ENCODE measurements around the gene KIF22.
A peak's percentile ranks its signal among the peaks of the same experiment; 100 is the strongest.

Gene KIF22

GRCh38 chr16:29844575-29845331 is 54.2 kb downstream of the KIF22 start:
- H3K4me3 ChIP-seq (replicated peaks; ENCODE audit: low read depth, low read length): no peak overlapping the region
- TF ChIP-seq, protein P1, sequence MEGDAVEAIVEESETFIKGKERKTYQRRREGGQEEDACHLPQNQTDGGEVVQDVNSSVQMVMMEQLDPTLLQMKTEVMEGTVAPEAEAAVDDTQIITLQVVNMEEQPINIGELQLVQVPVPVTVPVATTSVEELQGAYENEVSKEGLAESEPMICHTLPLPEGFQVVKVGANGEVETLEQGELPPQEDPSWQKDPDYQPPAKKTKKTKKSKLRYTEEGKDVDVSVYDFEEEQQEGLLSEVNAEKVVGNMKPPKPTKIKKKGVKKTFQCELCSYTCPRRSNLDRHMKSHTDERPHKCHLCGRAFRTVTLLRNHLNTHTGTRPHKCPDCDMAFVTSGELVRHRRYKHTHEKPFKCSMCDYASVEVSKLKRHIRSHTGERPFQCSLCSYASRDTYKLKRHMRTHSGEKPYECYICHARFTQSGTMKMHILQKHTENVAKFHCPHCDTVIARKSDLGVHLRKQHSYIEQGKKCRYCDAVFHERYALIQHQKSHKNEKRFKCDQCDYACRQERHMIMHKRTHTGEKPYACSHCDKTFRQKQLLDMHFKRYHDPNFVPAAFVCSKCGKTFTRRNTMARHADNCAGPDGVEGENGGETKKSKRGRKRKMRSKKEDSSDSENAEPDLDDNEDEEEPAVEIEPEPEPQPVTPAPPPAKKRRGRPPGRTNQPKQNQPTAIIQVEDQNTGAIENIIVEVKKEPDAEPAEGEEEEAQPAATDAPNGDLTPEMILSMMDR (IDR thresholded peaks at IDR 0.05; ENCODE audit: insufficient read depth, low read length, poor library complexity, severe bottlenecking): no peak
- no peaks in the 10 kb centered on the region for H3K27me3 ChIP-seq (replicated peaks; ENCODE audit: control insufficient read depth, insufficient read depth, low read length)
- no peak for DNase-seq (ENCODE audit: extremely low read depth, insufficient read length)
- peaks cover 31% of the 10 kb centered on the region for H3K36me3 ChIP-seq (ENCODE audit: control insufficient read depth, insufficient read depth, low read length)

DNA sequence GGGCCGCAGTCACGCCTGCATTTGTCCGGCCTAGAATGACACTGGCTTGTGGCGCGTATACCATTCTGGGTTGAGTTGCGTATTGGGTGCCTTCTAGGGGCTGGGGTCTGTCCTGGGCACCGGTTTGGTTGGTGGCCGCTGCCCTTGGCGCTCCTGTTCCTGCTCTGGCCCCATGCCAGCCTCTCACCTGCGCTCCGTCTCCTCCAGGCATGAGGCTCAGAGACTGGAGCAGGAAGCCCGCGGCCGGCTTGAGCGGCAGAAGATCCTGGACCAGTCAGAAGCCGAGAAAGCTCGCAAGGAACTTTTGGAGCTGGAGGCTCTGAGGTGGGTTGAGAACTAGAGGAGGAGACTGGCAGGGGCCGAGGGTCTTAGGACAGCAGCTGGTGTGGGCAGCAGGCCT is 55.1 kb downstream of the KIF22 start:
- TF ChIP-seq, protein P1 (IDR thresholded peaks at IDR 0.05; ENCODE audit: insufficient read depth, low read length, poor library complexity, severe bottlenecking): no peak
- no peak for DNase-seq (ENCODE audit: extremely low read depth, insufficient read length)

GRCh38 chr16:29848420-29849297 is 58.1 kb downstream of the KIF22 start:
- peaks cover 20% of the 10 kb centered on the region for H3K36me3 ChIP-seq (ENCODE audit: control insufficient read depth, insufficient read depth, low read length)
- peak; percentile 67 for DNase-seq (ENCODE audit: extremely low read depth, insufficient read length)

More for the DNA sequence above, 55.1 kb downstream of the KIF22 start:
- H3K27me3 ChIP-seq (replicated peaks; ENCODE audit: control insufficient read depth, insufficient read depth, low read length): no peaks in the 10 kb centered on the region
- H3K36me3 ChIP-seq (ENCODE audit: control insufficient read depth, insufficient read depth, low read length): peaks cover 31% of the 10 kb centered on the region
- no peak overlapping the region for H3K4me3 ChIP-seq (replicated peaks; ENCODE audit: low read depth, low read length)

GRCh38 chr16:29849505-29849904 is 59.0 kb downstream of the KIF22 start:
- Histone ChIP-seq H3K27me3 (replicated peaks; ENCODE audit: control insufficient read depth, insufficient read depth, low read length) (no peaks in the 10 kb centered on the region), H3K36me3 (ENCODE audit: control insufficient read depth, insufficient read depth, low read length) (peaks cover 18% of the 10 kb centered on the region), H3K4me3 (replicated peaks; ENCODE audit: low read depth, low read length) (no peak overlapping the region)
- TF ChIP-seq, protein P1 (IDR thresholded peaks at IDR 0.05; ENCODE audit: insufficient read depth, low read length, poor library complexity, severe bottlenecking): no peak
- DNase-seq (ENCODE audit: extremely low read depth, insufficient read length): no peak

More at GRCh38 chr16:29848420-29849297, 58.1 kb downstream of the KIF22 start:
- Histone ChIP-seq H3K27me3 (replicated peaks; ENCODE audit: control insufficient read depth, insufficient read depth, low read length) (no peaks in the 10 kb centered on the region), H3K4me3 (replicated peaks; ENCODE audit: low read depth, low read length) (no peak overlapping the region)
- TF ChIP-seq, protein P1 (IDR thresholded peaks at IDR 0.05; ENCODE audit: insufficient read depth, low read length, poor library complexity, severe bottlenecking): peak; percentile 97

DNA sequence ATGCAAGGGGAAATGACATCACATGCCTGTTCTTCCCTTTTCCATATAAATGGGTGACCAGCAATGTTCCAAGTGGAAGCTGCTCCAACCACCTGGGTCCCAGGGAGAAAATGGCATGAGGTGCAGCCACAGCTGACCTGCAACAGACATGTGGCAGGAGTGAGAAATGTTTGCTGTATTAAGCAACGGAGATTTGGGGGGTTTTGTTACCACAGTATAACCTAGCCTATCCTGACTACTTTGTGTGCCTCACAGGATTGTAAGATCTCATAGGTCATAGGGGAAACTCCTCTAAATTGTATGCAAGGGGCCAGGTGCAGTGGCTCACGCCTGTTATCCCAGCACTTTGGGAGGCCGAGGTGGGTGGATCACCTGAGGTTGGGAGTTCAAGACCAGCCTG is 60.4 kb downstream of the KIF22 start:
- no peak overlapping the region for H3K4me3 ChIP-seq (replicated peaks; ENCODE audit: low read depth, low read length)
- no peak for DNase-seq (ENCODE audit: extremely low read depth, insufficient read length)
- TF ChIP-seq, protein P1 (IDR thresholded peaks at IDR 0.05; ENCODE audit: insufficient read depth, low read length, poor library complexity, severe bottlenecking): no peak
- no peaks in the 10 kb centered on the region for H3K27me3 ChIP-seq (replicated peaks; ENCODE audit: control insufficient read depth, insufficient read depth, low read length)
- H3K36me3 ChIP-seq (ENCODE audit: control insufficient read depth, insufficient read depth, low read length): peaks cover 10% of the 10 kb centered on the region

Measured in GM06990 (cell line).